Activated CD4-positive, alpha-beta T cell treated with anti-CD3 and anti-CD28 coated beads for 24 hours (primary cell): ENCODE measurements around the gene TSPAN15.

Experiments
- DNase-seq, 2 donors: peaks; one replicate each; pipeline ENCODE4 v3.0.0-alpha.2; 2020; ENCODE audit warnings: low read depth in 2 of 2

The TSPAN15 gene

DNA sequence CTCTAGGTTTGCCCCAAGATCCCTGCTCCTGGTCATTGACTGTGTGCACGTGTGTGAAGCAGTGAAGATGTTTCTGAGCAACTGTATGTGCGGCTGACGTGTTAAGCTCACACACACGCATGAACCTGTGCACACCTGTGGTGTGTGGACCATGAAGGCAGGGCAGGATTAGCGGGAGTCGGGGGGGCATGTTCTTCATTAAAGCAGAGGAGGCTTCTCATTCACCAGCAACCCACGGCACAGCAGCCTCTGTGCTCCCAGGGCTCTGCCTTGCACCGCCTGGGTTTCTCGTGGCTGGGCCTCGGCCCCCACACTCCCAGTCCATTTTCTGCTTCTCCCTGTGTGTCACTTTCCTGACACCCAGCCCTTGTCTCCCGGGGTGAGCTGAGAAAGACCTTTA lies 33.7 kb upstream of the TSPAN15 start:
- DNase-seq = no peak

DNA sequence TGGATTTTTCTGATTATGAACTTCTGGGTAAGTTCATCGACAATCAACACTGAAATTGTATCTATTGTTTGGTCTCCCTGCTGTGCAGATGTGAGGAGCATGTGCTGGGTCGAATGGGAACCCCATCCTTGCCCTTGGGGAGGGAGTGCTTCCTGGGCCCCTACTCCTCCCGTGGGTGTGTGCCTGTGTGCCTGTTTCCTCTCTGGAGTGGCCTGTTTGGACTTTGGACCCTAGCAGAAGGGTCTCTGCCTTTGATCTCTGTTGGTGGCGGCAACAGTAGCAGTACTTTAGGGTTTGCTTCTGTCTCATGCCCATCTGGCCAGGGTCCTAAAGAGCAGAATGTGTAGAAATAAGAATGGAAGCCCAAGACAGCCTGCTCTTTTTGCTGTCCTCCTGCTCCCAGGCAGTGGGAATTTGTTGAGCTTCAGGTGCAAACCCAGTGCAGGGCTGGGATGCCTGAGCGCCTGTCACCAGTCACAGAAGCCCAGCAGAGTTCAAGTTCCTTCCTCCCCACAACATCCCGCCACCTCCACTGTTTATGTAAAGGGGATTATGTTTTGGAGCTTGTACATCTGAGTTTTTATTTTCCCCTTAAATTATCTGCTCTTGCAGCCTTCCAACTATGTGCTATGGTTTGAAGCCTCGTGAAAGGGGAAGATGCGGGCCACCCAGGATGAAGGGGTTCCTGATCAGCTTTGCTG lies 33.1 kb upstream of the TSPAN15 start:
- DNase-seq = no peak

DNA sequence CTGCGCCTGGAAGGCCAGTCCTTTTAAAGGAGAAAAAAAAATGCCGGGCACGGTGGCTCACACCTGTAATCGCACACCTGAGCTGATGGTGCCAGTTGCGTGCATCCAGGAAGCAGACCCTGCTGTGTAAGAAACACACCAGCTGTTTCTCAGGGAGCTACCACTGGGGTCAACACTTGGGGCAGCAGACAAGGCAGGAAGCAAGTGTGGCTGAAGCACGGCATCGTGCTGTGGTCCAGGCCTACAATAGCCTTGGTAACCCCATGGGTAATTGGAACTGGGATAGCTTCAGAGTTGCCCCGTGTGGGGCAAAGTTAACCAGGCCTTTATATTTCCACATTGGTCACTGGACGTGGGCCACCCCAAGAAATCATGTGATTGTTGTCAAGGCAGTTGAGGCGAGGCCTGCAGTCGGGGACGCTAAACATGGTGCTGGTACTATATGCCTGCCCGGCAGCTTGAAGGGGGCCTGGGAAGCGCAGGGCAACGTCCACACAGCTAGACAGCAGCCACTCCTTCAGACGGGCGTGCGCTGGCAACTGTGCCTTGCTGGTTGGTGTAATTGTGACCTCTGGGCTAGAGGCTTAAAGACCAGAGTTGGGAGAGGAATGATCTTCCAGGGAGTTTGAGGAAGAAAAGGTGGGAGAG lies 32.0 kb upstream of the TSPAN15 start:
- no peak for DNase-seq

DNA sequence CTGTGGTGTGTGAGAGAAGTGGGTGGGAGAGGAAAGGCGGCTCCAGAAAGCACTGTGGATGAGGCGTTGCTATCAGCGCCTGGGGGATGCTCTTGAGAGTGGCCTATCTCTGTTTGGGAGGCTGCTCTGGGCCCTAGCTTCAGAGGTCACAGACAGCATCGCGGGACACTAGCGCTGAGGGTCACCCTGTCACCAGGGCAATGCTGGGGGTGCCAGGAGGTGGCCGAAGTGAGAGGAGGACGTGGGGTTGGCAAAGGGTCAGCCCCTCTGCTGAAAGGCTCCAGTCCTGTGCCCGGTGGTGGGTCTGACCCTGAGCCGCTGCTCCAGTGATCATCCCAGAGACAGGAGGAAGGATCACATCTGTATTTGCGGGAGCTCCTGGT lies 31.5 kb upstream of the TSPAN15 start:
- no peak for DNase-seq

DNA sequence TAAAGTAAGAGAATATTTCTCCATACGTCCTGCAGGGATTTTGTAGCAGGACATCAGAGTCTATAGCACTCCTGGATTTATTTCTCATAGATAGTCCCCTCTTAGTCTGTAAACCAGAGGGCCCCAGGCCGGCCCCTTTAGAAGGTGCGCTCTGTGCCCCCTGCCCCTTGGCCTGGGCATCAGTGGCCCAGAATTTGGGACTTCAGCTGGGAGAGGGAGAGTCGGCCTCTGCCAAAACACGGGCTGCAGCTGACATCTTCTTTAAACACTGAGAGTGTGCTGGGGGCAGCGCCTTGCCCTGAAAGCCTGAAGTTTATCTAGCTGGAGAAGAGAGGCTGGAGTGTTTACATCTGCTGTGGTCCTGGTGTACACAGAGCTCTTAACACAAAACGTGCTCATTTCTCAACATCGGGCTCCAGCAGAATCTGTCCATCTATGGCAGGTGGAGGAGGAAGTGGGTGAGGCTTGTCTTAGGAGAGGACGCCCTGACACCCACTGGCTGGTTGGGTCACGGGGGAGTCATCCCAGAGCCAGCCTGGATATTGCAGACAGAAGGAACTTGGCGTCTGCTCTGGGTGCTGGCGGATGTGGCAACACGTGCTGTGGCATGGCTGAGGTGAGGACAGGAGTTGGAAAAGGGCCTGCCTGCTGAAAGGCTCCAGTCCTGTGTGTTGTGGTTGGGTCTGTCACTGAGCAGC lies 29.5 kb upstream of the TSPAN15 start:
- DNase-seq = no peak

DNA sequence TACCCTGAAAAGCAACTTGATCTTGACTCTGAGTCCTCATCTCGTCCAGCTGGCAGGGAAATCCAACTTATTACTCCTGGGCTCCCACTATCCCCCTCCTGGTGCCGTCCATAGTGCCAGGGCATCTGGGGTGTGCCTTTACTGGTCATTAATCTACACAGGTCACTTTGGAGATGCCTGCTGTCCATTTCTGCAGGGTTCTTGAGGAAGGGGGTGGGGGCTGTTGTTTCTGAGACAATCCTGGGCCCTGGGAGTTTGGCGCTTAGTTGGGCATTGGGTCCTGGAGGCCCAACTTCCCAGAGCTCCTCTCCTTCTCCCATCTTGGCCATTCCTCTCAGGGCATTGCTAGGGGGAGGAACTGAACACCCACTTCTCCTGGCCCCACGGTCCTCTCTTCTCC lies 28.6 kb upstream of the TSPAN15 start:
- DNase-seq = no peak

DNA sequence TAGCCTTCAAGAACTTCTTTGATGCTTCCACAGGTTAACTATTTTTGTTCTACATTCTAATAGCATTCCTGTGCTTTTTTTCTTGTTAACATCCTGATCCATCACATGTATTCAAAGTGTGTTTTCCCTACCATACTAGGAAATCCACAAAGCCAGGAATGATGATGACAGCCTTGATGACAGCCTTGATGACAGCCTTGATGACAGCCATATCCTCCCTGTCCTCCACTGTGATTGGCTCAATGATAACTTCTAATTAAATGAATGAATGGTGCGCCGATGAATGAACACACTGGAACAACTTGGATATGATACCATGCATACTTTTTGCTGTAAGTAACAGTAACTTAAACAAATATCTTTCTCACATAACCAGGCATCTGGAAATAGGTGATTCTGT lies 26.2 kb upstream of the TSPAN15 start:
- no peak for DNase-seq

DNA sequence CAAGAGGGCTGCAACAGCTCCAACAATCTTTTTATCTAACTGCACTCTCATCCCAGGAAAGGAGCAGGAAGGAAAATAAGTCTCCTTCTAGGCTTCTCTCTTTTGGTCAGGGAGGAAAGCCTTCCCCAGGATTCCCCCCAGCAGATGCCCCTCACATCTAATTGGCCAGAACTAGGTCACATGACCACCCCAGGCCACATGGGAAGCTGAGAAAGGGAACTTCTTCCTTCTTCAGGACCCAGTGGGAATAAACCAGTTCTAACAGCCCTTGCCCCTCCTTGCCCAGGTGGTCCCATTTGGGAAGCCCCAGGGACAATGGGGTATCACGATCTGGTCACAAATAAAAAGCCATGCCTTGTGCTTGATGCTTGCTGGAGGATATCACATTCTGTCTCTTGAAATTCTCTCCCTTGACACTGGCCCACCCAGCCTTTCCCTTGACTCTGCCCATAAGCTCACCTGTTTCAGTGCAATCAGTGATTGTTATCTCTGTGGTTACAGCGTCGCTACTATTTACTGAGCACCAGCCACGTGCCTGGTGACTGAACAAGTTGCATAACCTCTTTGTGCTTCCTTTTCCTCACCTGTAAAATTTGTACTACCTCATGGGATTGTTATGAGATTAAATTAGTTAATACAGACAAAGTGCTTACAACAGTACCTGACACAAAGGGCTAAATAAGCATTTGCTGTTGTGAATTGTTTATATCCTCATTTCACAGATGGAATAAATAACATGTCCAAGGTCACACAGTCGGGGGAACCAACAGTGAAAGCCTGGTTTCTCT lies 25.6 kb upstream of the TSPAN15 start:
- DNase-seq = no peak

DNA sequence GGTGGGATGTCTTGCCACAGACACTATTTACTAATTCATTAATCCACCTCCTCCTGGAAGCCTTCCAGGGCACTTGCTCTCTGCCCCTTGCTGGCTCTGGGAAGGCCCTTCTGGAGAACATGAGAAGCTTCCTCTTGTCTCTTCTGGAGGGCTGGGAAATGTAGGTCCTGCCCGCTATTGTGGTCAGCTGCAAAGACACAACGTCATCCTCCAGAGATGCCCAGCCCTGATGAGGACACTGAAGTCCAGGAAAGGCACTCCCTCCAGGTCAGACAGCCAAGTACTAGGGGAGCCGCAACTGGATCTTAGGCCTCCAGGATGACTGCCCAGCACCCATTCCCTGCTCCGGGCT lies 24.9 kb upstream of the TSPAN15 start:
- no peak for DNase-seq

DNA sequence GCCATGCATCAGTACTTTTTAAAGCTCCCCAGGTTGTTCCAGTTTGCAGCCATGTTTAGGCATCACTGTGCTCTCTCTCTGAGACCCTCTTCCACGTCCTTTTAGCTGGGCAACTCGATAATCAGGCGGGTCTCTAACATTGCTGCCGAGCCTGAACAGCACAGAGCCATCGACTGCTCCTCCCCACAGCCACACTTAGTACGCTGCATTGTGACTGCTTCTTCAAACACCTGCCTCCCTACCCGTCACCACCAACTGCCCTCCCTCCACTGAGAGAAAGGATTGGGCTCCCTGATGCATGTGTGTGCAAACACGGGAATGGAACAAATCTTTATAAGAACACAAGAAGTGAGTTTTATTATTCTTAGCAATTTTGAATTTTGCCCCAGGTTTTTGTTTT lies 23.1 kb upstream of the TSPAN15 start:
- DNase-seq = no peak

DNA sequence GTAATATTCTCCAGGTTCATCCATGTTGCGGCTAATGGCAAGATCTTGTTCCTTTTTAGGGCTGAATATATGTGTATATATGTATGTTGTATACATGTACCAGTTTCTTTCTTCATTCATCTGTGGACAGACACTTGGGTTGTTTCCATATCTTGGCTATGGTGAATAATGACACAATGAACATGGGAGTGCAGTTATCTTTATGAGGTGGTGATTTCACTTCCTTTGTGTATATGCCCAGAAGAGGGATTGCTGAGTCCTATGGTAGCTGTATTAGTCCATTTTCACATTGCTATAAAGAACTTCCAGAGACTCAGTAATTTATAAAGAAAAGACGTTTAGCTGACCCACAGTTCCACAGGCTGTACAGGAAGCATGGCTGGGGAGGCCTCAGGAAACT lies 17.1 kb upstream of the TSPAN15 start:
- DNase-seq = no peak

DNA sequence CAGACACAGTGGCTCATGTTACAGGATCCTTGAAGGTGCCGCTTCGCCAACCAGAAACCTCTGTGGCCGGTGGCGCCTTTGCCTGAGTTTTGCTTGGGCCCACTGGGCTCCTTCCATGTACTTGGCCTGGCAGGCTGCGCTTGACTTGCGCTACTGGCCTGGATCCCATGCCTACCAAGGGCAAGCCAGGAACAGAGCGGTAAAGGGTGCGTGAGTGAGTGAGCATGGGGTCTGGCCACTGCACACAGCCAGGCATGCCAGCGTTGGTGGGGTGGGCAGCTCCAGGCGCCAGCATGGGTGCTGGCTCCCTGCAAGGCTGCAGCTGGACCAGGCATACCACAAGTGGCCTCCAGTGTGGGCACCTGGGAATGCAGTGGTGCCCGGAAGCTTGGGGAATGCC lies 16.3 kb upstream of the TSPAN15 start:
- DNase-seq = no peak

DNA sequence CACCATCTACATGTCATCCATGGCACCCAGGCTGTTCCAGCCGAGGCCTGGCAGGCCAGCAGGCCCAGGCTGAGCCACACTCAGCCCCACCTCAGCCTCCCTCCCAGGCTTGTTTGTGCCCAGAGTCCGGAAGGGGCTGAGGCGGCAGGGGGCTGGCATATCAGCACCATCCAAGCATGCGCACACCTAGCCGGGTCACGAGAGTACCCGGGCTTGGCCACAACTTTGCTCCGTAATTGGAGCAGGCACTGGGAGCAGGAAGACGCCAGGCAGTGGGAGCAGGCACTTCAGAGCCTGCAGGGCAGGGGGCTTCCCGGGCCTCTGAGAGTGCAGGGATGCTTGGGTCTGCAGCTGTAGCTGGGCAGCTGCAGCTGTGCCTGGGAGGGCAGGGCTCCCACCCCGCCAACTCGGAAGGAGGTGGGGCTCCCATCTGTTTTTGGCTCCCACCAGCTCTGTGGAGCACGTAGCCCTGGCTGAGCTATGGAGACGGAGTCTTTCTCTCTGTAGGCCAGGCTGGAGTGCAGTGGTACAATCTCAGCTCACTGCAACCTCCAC lies 15.2 kb upstream of the TSPAN15 start:
- no peak for DNase-seq

DNA sequence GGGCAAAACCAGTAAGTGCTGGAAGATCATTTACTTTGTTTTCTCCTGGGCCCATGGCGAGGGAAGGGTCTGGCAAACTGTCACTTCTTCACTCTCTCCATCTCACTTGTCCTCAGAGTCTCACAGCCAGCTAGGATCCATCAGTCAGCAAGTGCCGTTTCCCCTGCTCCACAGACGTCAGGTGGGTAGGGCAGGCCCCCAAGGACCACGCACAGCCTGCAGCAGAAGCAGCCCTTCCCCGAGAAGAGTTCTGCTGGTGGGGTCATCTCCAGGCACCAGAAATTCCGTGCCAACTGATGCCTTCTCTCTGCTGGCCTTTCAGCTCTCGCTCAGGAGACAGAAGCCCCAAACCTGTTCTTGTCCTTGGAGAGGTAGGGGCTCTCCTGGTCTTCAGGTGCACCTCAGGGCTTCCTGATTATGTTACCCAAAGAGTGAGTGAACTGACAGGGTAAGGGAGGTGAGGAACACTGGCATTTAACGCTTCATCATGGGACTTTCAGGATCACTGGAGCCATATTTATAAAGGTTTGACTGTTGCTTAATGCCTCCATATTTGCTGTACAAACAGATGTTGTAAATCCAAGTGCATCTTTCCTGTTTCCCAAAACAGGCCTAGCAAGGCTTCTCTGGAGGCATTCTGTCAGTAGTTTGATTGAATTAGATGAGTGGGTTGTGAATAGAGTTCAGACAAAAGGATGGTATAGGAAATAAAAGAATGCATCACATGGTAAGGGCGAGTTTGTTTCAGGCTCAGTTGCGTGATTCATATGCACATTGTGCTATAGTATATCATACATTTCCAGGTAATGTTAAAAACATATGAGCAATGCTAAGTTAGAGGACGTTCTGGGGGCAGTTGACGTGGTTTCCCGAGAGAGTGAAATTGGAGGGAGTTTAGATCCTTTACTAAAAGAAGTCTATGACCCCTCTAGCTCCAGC lies 13.7 kb upstream of the TSPAN15 start:
- DNase-seq = no peak

DNA sequence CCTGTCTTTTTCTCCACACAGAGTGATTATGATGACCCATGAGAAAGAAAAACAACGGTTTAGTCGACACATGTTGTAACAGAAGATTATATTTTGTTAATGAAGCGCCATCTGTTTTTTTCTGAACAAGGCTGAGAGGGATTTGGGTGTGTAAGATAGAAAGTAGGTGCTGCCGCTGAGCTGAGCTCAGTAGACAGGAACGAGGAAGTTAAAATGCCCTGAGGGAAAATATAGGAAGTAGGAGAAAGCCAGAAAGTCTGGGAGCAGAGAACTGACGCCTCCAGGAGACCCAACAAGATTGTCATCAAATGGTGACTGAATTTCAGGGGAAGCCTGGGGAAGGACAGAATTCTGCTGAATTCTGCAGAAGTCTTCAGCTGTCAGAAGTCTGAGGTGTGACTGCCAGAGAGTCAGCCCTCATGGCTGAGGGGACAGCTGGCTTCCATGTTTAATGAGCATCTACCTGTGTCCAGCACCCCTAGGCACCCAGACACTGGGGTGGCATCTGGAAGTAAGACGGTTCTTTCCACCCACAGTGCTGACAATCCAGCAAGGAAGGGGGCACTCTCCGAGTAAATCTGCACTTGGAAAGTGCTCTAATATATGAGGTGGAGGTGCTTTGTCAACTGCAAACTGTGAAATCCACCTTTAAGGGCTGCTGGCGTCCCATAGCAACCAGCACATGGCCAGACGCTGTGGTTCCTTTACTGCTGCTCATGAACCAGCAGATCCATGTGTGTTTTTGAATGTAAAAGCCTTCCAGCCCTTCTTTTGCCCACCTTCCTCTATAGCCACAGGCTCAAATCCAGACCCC lies 12.5 kb upstream of the TSPAN15 start:
- no peak for DNase-seq

DNA sequence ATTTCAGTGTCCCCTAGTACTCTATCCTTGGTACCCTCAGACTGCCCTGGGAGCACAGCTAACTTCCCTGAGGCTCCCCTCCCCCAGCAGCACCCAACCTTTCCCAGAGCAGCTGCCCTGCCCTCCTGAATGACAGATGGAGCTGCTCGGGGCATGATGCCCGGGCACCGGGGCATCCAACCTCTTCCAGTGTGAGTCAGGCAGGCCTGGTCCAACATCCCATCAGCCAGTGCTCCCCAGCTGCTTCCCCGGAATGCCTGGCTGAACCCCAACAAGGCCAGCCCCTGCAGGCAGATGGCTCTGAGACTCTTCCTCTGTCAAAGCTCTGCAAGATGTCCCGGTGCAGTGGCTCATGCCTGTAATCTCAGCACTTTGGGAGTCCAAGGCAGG lies 11.9 kb upstream of the TSPAN15 start:
- DNase-seq = no peak

DNA sequence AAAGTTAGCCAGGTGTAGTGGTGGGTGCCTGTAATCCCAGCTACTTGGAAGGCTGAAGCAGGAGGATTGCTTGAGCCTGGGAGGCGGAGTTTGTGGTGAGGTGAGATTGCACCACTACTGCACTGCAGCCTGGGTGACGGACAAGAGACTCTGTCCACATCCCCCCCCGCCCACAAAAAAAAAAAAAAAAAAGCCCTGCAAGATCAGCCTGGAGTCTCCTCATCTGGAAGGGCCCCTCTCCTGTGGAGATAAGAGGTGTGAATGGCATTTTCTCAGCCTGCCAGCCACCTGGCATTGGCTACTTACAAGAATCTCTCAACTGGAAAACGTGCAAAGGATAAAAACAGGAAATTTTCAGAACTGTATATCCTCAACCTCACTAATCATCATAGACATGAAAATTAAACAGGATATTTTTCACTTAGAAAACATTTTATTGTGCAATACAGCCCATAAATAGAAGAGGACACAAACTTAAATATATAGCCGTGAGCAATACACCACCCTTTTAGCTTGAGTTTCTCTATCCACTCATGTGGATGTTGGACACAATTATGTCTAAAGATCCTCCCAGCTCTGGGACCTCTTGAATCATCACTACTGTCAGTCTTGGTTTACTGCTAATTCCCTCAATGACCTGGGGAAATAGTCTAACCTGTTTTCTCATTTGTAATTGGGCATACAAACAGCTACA lies 11.3 kb upstream of the TSPAN15 start:
- DNase-seq = no peak

DNA sequence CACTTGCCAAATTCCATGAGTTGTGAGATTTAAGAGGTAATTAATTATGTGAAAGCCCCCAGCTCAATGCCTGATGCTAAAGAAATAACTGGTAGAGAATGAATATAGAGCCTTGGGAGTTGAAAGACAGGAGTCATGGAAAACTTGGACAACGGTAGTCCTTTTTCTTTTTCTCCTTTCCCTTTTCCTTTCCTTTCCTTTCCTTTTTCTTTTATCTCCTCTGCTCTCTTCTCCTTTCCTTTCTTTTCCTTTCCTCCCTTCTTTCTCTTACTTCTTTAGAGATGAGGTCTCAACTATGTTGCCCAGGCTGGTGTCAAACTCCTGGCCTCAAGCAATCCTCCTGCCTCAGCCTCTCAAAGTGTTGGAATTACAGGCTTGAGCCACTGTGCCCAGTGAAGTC lies 7.9 kb upstream of the TSPAN15 start:
- DNase-seq = no peak

DNA sequence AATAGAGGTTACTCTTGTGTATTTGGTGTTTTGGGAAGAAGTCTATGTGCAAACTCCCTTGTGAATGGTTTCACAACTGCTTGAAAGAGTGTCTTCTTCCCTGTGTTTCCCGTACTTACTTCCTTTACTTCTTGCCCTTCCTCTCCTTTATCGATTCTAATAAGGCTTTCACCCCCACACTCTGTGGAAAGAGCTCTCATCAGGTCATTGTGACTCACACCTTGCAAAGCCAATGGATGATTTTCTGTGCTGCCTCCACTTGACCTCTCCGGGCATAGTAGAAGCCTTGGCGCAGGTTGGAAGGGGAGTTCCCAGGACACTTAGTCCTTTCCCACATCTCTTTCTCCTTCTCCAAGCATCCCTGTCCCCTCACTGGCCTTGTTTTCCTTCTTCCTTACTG lies 6.2 kb upstream of the TSPAN15 start:
- no peak for DNase-seq

DNA sequence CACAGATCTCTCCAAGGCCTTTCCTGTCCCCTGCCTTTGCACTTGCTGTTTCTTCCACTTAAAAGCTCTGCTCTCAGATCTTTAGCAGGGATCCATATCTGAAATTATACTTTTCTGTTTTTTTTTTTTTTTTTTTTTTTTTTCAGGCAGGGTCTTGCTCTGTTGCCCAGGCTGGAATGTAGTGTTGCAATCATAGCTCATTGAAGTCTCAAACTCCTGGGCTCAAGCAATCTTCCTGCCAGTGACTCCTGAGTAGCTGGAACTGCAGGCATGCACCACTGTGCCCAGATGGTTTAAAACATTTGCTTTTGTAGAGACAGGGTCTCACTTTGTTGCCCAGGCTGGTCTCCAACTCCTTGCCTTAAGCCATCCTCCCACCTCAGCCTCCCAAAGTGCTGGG lies 5.0 kb upstream of the TSPAN15 start:
- DNase-seq = no peak
